ENCODE data around the gene COX19.

GRCh38 chr7:939843-940242 lies 35.5 kb downstream of the COX19 start:
- no peak for TF ChIP-seq CTCF (conservative IDR thresholded peaks at IDR 0.05)
- TF ChIP-seq EZH2 (IDR thresholded peaks at IDR 0.05; ENCODE audit: low read depth): no peak
